ENCODE measurements around the gene PPM1F. TPM values are rescaled to one million over a fixed set of nuclear protein-coding genes. Genes with fewer than 3 reads are reported as not detected.

Gene PPM1F
- total RNA-seq, 1 donor from 2014 or later: 35.6 TPM

- intact Hi-C loops (cut with DNase I): no loop called here
- DNase-seq (ENCODE audit: extremely low spot score in 2 of 2): no peak
- TF ChIP-seq POLR2A (IDR thresholded peaks at IDR 0.05) (no peak), POLR2AphosphoS5 (IDR thresholded peaks at IDR 0.05; ENCODE audit: insufficient read depth in 1 of 2, low read depth in 1 of 2) (no peak), CTCF (IDR thresholded peaks at IDR 0.05) (no peak)
- H3K4me3 ChIP-seq: no peak overlapping the region
- H3K4me1 ChIP-seq: no peaks in the 10 kb centered on the region
- no peaks in the 10 kb centered on the region for H3K27me3 ChIP-seq
- no peaks in the 10 kb centered on the region for H3K9me3 ChIP-seq
- H3K36me3 ChIP-seq: peaks cover 0 to 13% of the 10 kb centered on the region in 2 donors
- H3K27ac ChIP-seq: no peak overlapping the region
Observed at GRCh38 chr22:21920341-21921183, 32.1 kb downstream of the PPM1F start.

- intact Hi-C loops (cut with DNase I): no loop called here
- Histone ChIP-seq H3K9me3 (no peaks in the 10 kb centered on the region), H3K27ac (no peak overlapping the region), H3K4me1 (no peaks in the 10 kb centered on the region), H3K27me3 (no peaks in the 10 kb centered on the region), H3K36me3 (peaks cover 0 to 13% of the 10 kb centered on the region in 2 donors), H3K4me3 (no peak overlapping the region)
- DNase-seq (ENCODE audit: extremely low spot score in 2 of 2): no peak
- TF ChIP-seq POLR2AphosphoS5 (IDR thresholded peaks at IDR 0.05; ENCODE audit: insufficient read depth in 1 of 2, low read depth in 1 of 2) (no peak), POLR2A (IDR thresholded peaks at IDR 0.05) (no peak), CTCF (IDR thresholded peaks at IDR 0.05) (no peak)
Observed at GRCh38 chr22:21919526-21920307, 32.9 kb downstream of the PPM1F start.

- no peaks in the 10 kb centered on the region for H3K9me3 ChIP-seq
- intact Hi-C loops (cut with DNase I): no loop called here
Observed at GRCh38 chr22:21918466-21919185, 34.0 kb downstream of the PPM1F start.

GRCh38 chr22:21917959-21918261 is 34.7 kb downstream of the PPM1F start:
- no peaks in the 10 kb centered on the region for H3K4me1 ChIP-seq
- H3K27me3 ChIP-seq: no peaks in the 10 kb centered on the region
- TF ChIP-seq CTCF (IDR thresholded peaks at IDR 0.05) (no peak), POLR2AphosphoS5 (IDR thresholded peaks at IDR 0.05; ENCODE audit: insufficient read depth in 1 of 2, low read depth in 1 of 2) (no peak), POLR2A (IDR thresholded peaks at IDR 0.05) (no peak)
- H3K36me3 ChIP-seq: peaks cover 0 to 7% of the 10 kb centered on the region in 2 donors
- H3K9me3 ChIP-seq: no peaks in the 10 kb centered on the region
- H3K4me3 ChIP-seq: no peak overlapping the region
- DNase-seq (ENCODE audit: extremely low spot score in 2 of 2): no peak
- H3K27ac ChIP-seq: no peak overlapping the region
- intact Hi-C loops (cut with DNase I): no loop called here

More at GRCh38 chr22:21918466-21919185, 34.0 kb downstream of the PPM1F start:
- no peak for TF ChIP-seq POLR2A (IDR thresholded peaks at IDR 0.05)
- no peak for TF ChIP-seq CTCF (IDR thresholded peaks at IDR 0.05)
- TF ChIP-seq POLR2AphosphoS5 (IDR thresholded peaks at IDR 0.05; ENCODE audit: insufficient read depth in 1 of 2, low read depth in 1 of 2): no peak
- no peak for DNase-seq (ENCODE audit: extremely low spot score in 2 of 2)
- peaks cover 0 to 13% of the 10 kb centered on the region in 2 donors for H3K36me3 ChIP-seq
- no peak overlapping the region for H3K4me3 ChIP-seq
- no peaks in the 10 kb centered on the region for H3K4me1 ChIP-seq
- H3K27ac ChIP-seq: no peak overlapping the region
- H3K27me3 ChIP-seq: no peaks in the 10 kb centered on the region
